Stimulated activated naive CD8-positive, alpha-beta T cell treated with anti-CD3 and anti-CD28 coated beads, Interleukin-15, Interleukin-2, amounts not matched to agents 100 ng/mL and 50 ng/mL, for 24 hours (primary cell): ENCODE data around the gene ADCY7.

Experiments
- H3K27ac Mint-ChIP-seq: one replicate; pipeline ENCODE4 v1.8.0; 2021; ENCODE audit warnings: mild to moderate bottlenecking, mixed read lengths
- H3K27me3 Mint-ChIP-seq: one replicate; pipeline ENCODE4 v1.8.0; 2021; ENCODE audit warnings: mixed read lengths
- H3K36me3 Mint-ChIP-seq: one replicate; pipeline ENCODE4 v1.8.0; 2021; ENCODE audit warnings: low read depth, mixed read lengths
- H3K4me1 Mint-ChIP-seq: one replicate; pipeline ENCODE4 v1.8.0; 2021; ENCODE audit warnings: low read depth, mixed read lengths
- H3K4me3 Mint-ChIP-seq: one replicate; pipeline ENCODE4 v1.8.0; 2021; ENCODE audit warnings: mild to moderate bottlenecking, mixed read lengths
- H3K9me3 Mint-ChIP-seq: one replicate; pipeline ENCODE4 v1.8.0; 2021; ENCODE audit warnings: mixed read lengths

ADCY7 gene

DNA sequence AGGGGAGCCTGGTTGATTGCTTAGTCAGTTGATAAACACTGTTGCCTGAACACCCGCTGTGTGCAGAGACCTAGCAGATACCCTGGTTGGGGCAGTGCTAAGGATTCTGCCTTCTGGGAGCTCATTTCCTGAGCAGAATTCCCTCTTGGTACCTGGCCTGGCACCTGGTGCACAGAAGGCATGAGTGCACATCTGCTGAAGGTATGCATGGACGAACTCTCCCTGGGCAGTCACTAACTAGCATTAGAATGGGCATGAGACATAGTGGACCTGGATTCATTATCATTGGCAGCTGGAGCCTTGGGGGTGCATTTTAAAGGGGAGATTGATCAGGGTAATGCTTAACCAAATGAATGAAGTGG lies 13.1 kb downstream of the ADCY7 start:
- peaks cover 38% of the 10 kb centered on the region for H3K36me3 Mint-ChIP-seq
- no peaks in the 10 kb centered on the region for H3K9me3 Mint-ChIP-seq
- H3K27ac Mint-ChIP-seq, result peak overlapping the region; percentile 67
- peaks cover 97% of the 10 kb centered on the region for H3K4me1 Mint-ChIP-seq
- peak overlapping the region; percentile 38 for H3K4me3 Mint-ChIP-seq
- H3K27me3 Mint-ChIP-seq, result no peaks in the 10 kb centered on the region

DNA sequence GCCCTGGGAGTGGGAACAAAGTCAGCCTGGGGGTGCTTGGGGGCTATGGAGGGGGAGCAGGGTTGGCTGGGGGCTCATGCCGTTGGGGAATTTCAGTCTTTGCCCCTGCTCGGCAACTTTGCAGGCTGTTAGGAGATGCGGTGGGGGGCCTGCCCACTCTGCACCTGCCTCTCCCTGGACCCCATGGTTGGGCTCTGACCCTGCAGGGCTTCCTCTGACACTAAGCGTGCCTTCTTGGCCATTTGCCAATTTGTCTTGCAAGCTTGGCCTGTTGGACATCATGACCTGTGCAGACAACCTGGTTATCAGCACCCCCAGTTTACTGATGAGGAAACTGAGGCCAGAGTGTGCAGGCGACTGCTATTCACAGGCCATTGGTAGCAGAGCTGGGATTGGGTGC lies 14.6 kb downstream of the ADCY7 start:
- Mint-ChIP-seq H3K4me3 (no peak overlapping the region), H3K27me3 (no peaks in the 10 kb centered on the region), H3K9me3 (no peaks in the 10 kb centered on the region), H3K36me3 (peaks cover 35% of the 10 kb centered on the region), H3K4me1 (peaks cover 97% of the 10 kb centered on the region), H3K27ac (no peak overlapping the region)

DNA sequence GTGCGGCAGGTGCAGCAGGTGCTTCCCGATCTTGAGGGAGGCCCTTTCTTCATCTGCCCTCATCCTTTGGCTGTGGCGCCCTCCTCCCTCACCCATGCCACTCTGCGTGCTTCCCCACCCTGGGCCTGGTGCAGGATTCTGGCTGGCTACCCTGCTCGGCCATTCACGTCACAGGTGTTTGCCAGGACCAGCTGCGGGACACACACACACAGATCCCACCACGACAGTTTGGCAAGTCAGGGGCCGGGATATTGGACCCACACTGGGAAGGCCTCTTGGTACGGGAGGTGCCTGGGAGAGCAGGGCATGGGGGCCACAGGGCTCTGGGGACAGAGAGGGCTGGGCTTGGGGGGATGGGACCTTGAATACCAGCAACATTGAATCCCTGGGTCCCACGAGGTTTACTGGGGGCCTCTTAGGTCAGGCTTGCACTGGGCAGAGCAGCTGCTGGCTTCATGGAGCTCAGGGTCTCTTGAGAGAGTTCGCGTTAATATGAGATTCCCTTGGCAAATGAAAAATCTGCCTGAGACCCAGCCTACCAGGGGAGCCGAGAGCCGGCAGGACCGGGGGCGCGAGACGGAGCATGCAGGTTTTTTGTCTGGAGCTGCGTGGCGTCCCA lies 15.1 kb downstream of the ADCY7 start:
- Mint-ChIP-seq H3K36me3 (peaks cover 37% of the 10 kb centered on the region), H3K4me3 (peak overlapping the region; percentile 57), H3K4me1 (peaks cover 94% of the 10 kb centered on the region), H3K27me3 (no peaks in the 10 kb centered on the region), H3K27ac (no peak overlapping the region), H3K9me3 (no peaks in the 10 kb centered on the region)

DNA sequence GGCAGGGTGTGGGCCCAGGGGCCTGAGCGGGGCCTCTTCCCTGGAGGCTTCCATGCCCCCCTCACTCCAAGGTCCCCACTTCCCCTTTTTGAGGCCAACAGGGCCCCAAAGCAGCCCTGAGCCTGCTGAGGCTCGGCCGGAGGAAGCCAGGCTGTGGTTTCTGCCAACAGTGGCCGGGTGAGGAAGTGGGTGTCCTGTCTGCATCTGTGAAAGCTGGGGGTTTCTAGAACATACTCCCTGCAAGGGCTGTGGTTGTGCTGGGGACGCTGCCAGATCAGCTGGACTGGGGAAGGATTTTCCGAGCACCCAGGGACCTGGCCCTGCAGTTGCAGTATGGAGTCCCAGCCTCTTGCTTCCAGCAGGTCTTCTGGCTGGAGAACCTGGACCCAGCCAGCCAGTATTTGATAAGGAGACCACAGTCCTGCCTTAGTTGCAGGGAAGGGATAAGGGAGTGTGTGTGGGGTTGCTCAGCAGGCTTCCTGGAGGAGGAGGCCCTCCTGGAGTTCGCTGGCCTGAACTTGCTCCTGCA lies 15.7 kb downstream of the ADCY7 start:
- H3K27me3 Mint-ChIP-seq, result no peaks in the 10 kb centered on the region
- peaks cover 37% of the 10 kb centered on the region for H3K36me3 Mint-ChIP-seq
- H3K4me3 Mint-ChIP-seq, result peak overlapping the region; percentile 57
- peak overlapping the region; percentile 72 for H3K27ac Mint-ChIP-seq
- peaks cover 90% of the 10 kb centered on the region for H3K4me1 Mint-ChIP-seq
- no peaks in the 10 kb centered on the region for H3K9me3 Mint-ChIP-seq

DNA sequence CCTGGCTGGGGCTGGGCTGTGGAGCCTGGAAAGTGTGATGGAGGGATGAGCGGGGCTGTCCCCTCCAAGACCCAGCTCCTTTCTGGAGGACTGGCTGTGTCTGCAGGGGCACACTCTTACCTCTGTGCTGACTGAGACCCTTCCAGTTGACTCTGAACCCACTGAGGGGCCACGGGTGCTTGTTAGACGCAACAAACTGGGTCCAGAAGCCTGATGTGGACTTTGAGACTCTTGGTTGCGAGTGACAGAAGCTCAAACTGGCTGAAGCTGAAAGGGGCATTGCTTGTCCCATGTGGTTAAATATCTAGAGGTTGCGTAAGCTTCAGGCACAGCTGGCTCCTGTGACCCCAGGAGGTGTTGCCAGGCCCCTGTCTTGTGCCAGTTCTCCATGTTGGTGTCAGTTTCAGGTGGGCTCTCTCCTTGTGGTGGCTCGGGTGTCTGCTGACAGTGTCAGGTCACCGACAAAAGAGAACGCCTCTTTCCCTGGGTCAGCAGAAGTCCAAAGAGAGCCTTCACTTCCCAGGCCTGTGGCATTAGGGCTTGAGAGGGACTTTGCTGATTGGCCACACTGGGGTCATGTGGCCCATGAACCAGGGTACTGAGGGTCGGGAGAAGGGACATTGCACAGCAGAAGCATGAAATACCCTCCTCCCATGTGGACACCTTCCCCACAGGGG lies 16.7 kb downstream of the ADCY7 start:
- Mint-ChIP-seq H3K4me1 (peaks cover 80% of the 10 kb centered on the region), H3K27me3 (no peaks in the 10 kb centered on the region), H3K9me3 (no peaks in the 10 kb centered on the region), H3K27ac (peak overlapping the region; percentile 70), H3K36me3 (peaks cover 32% of the 10 kb centered on the region), H3K4me3 (no peak overlapping the region)

DNA sequence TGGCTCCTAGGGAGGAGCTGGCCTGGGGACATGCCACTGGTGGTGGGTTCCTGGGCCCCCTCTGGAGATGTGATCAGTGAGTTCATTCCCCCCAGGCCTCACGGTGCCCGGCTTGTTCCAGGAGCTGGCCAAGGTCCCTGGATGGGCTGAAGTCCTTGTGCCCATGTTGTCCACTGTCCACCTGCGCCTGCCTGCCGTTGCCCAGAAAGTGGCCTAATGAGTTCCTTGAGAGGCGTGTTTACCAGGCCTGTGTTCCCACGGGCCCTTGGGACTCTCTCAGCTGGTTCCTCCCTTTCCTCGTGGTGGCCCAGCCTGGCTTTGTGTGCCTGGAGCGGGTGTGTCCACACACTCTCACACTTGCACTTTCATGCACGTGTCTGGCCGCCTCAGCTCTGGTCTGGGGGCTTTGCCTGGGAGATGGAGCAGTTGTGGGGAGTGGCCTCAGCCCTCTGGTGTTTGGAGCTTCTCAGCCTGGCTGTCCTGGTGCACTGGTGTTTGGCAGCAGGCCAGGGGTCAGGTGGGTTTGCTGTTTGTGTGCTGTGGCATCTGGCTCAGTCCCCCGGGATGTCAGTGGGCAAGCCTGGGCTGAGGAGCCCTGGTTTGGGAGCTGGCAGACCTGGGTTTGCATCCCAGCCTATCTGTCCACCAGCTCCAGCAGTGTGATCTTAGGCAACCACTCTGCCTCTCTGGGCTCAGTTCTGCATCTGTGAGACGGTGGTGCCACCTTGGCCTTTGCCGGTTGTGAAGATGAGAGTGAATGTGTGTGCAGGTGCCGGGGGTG lies 18.0 kb downstream of the ADCY7 start:
- Mint-ChIP-seq H3K9me3 (no peaks in the 10 kb centered on the region), H3K27me3 (no peaks in the 10 kb centered on the region), H3K4me3 (peak overlapping the region; percentile 7), H3K36me3 (peaks cover 36% of the 10 kb centered on the region), H3K4me1 (peaks cover 68% of the 10 kb centered on the region), H3K27ac (peak overlapping the region; percentile 7)

GRCh38 chr16:50285406-50286003 lies 19.2 kb downstream of the ADCY7 start:
- no peak overlapping the region for H3K27ac Mint-ChIP-seq

GRCh38 chr16:50286681-50287080 lies 20.3 kb downstream of the ADCY7 start:
- H3K36me3 Mint-ChIP-seq, result peaks cover 26% of the 10 kb centered on the region
- H3K27me3 Mint-ChIP-seq, result no peaks in the 10 kb centered on the region
- no peak overlapping the region for H3K4me3 Mint-ChIP-seq
- peaks cover 46% of the 10 kb centered on the region for H3K4me1 Mint-ChIP-seq
- H3K9me3 Mint-ChIP-seq, result no peaks in the 10 kb centered on the region
- H3K27ac Mint-ChIP-seq, result no peak overlapping the region

More at GRCh38 chr16:50285406-50286003, 19.2 kb downstream of the ADCY7 start:
- Mint-ChIP-seq H3K27me3 (no peaks in the 10 kb centered on the region), H3K4me3 (no peak overlapping the region), H3K9me3 (no peaks in the 10 kb centered on the region), H3K36me3 (peaks cover 27% of the 10 kb centered on the region), H3K4me1 (peaks cover 56% of the 10 kb centered on the region)

GRCh38 chr16:50288026-50288425 lies 21.7 kb downstream of the ADCY7 start:
- H3K27ac Mint-ChIP-seq, result peak overlapping the region; percentile 18
- no peaks in the 10 kb centered on the region for H3K27me3 Mint-ChIP-seq
- H3K36me3 Mint-ChIP-seq, result peaks cover 19% of the 10 kb centered on the region
- no peak overlapping the region for H3K4me3 Mint-ChIP-seq
- H3K4me1 Mint-ChIP-seq, result peaks cover 32% of the 10 kb centered on the region
- H3K9me3 Mint-ChIP-seq, result no peaks in the 10 kb centered on the region

- Mint-ChIP-seq H3K9me3 (no peaks in the 10 kb centered on the region), H3K27ac (no peak overlapping the region), H3K4me1 (peaks cover 23% of the 10 kb centered on the region), H3K4me3 (no peak overlapping the region), H3K27me3 (no peaks in the 10 kb centered on the region), H3K36me3 (peaks cover 22% of the 10 kb centered on the region)
Observed at GRCh38 chr16:50288920-50289319, 22.6 kb downstream of the ADCY7 start.

DNA sequence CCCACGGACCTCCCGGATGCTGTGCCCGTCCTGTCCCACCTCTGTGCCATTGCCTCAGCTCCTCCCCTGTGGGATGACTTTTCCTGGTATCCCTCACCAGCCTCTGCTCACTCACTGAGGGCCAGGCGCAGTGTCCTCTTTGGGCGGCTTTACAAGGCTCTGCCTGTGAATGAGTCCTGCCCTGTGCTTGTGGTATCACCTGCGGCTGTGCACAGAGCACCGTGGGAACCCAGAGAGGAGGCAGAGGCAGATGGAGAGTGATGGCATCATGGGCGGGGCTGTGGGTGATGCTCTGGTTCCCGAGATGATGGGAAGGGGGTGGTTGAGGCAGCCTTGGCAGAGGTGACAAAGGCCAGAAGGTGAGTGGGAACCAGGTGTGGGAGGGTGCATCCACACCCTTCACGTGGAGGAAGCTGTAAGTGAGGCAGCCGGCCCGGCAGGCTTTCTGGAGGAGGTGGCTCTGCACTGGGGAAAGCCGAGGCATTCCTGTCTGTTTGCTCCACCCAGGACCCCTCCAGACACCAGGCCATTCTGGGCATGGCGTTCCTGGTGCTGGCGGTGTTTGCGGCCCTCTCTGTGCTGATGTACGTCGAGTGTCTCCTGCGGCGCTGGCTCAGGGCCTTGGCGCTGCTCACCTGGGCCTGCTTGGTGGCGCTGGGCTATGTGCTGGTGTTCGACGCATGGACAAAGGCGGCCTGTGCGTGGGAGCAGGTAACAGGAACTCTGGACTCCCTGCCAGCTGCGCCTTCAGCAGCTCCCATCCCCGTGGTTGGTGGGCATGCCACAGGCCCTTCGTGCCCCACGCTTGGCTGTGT lies 23.8 kb downstream of the ADCY7 start:
- H3K4me1 Mint-ChIP-seq, result peaks cover 11% of the 10 kb centered on the region
- H3K36me3 Mint-ChIP-seq, result peaks cover 25% of the 10 kb centered on the region
- no peaks in the 10 kb centered on the region for H3K9me3 Mint-ChIP-seq
- H3K27ac Mint-ChIP-seq, result no peak overlapping the region
- H3K4me3 Mint-ChIP-seq, result no peak overlapping the region
- no peaks in the 10 kb centered on the region for H3K27me3 Mint-ChIP-seq

DNA sequence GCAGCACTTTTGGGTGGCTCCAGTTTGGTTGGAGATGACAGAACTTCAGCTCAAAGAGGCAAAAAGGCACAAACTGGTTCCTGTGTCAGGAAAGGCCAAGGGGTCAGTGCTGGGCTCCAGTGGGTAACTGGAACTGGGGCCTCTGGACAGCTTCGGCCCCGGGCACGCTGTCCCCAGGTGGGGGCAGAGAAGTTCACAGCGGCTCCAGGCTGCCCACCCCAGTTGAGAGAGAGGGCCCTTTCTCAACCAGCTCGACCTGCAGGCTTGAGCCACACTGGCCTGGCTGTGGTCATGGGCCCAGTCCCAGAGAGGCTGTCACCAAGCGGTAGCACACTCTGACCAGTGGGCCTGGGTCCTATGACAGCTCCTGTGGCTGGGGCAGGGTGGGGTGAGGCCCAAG lies 24.5 kb downstream of the ADCY7 start:
- Mint-ChIP-seq H3K4me3 (no peak overlapping the region), H3K36me3 (peaks cover 32% of the 10 kb centered on the region), H3K27me3 (no peaks in the 10 kb centered on the region), H3K4me1 (peaks cover 4% of the 10 kb centered on the region), H3K27ac (no peak overlapping the region), H3K9me3 (no peaks in the 10 kb centered on the region)

DNA sequence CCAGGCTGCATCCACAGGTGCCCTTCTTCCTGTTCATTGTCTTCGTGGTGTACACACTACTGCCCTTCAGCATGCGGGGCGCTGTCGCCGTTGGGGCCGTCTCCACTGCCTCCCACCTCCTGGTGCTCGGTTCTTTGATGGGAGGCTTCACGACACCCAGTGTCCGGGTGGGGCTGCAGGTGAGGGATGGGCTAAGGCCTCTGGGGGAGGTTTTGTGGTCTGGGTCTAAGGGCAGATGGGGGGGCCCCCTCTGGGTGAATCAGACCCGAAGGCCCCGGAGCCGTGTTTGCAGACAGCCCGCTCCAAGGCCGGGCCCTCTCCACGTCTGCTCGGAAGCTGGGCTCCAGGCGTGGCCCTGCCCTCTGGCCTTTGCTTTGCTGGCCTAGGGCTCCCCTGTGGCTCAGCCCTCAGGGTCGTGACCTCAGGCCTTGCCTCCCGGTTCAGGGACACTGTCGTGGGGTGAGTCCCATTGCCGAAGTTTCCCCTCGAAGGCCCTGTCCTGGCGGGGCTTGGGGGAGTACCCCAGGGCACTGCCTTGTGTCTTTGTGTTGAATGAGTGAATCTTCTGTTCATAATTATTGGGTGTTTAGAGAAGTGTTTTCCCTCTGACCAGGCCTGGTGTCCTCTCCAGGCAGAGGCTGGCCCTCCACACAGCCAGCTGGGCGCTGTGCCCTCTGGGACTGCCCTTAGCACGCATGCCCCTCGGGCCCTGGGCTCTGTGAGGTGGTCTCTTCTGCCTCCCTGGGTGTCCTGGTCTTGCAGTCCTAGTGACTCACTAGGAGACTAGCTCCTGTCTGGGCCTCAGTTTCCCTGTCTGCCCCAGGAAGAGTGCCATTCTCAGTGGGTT lies 25.6 kb downstream of the ADCY7 start:
- Mint-ChIP-seq H3K4me1 (no peaks in the 10 kb centered on the region), H3K4me3 (no peak overlapping the region), H3K9me3 (no peaks in the 10 kb centered on the region), H3K36me3 (peaks cover 32% of the 10 kb centered on the region), H3K27ac (peak overlapping the region; percentile 26), H3K27me3 (no peaks in the 10 kb centered on the region)
